NCI-H226 (cell line): ENCODE results near the gene ZBTB16.

Experiments used
- DNase-seq: peaks from one replicate; pipeline ENCODE4 v3.0.0-alpha.2; 2015

Gene ZBTB16

DNA sequence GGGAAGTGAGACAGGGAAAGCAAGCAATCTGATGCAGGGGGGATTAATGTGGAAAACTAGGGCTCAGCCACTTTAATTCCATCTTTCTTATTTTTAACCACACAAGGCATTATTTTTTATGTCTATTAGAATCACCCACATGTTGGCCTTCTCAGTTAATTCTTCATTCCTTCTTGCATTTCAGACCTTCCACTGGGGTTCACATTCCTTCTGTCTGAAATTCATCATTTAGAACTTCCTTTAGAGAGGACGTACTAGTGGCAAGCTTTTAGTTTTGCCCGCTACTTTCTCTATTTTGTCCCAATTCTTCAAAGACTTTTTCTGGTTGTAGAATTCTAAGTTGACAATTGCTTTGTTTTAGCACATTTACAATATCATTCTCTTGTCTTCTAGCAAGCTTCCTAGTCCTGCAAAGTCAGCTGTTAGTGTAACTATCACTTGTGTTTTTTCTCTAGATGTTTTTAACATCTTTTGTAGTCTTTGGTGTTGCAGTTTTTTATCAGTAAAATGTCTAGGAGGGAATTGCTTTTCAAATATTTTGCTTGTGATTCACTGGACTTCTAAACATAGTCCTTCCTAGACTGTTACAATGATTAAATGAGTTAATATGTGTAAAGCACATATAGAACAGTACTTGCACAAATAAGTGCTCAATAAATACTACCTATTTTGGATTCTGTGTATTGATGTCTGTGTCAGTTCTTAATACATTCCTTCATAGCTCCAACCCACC lies 231.2 kb downstream of the ZBTB16 start:
- peak; percentile 56 for DNase-seq

GRCh38 chr11:114291381-114291780 lies 231.9 kb downstream of the ZBTB16 start:
- no peak for DNase-seq

- peak; percentile 81 for DNase-seq
These were observed 232.6 kb downstream of the ZBTB16 start for GRCh38 chr11:114291842-114292680.

- DNase-seq = peak; percentile 46
These were observed 233.7 kb downstream of the ZBTB16 start for GRCh38 chr11:114293201-114293711.

DNA sequence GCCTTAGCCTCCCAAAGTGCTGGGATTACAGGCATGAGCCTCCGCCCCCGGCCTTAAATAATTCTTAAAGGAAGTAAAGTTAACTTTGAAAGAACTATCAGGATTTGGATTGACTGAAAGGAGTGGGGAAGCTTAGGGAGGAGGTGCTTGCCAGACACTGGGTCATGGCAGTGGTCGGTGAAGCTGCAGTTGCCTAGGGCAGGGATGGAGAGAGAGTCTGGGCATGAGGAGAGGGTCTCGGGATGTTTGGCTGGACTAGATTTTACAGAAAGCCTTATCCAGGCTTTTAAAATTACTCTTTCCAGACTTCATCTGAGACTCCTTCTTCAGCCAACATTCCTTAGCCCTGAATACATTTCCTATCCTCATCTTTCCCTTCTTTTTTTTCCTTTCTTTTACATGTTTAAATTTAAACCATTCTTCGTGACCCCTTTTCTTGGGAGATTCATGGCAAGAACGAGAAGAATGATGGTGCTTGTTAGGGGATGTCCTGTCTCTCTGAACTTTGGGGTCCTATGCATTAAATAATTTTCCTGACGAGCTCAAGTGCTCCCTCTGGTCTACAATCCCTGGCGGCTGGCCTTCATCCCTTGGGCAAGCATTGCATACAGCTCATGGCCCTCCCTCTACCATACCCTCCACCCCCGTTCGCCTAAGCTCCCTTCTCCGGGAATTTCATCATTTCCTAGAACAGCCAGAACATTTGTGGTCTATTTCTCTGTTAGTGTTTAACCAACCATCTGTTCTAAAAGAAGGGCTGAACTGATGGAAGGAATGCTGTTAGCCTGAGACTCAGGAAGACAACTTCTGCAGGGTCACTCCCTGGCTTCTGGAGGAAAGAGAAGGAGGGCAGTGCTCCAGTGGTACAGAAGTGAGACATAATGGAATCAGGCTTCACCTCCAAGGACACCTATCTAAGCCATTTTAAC lies 236.4 kb downstream of the ZBTB16 start, which contains the start of gene NNMT:
Gene NNMT, plus strand, starts transcription at position 724 of the 929 bp plus-strand sequence. Its CDS starts 158 bp downstream, at position 882.
- DNase-seq = peak; percentile 96

DNA sequence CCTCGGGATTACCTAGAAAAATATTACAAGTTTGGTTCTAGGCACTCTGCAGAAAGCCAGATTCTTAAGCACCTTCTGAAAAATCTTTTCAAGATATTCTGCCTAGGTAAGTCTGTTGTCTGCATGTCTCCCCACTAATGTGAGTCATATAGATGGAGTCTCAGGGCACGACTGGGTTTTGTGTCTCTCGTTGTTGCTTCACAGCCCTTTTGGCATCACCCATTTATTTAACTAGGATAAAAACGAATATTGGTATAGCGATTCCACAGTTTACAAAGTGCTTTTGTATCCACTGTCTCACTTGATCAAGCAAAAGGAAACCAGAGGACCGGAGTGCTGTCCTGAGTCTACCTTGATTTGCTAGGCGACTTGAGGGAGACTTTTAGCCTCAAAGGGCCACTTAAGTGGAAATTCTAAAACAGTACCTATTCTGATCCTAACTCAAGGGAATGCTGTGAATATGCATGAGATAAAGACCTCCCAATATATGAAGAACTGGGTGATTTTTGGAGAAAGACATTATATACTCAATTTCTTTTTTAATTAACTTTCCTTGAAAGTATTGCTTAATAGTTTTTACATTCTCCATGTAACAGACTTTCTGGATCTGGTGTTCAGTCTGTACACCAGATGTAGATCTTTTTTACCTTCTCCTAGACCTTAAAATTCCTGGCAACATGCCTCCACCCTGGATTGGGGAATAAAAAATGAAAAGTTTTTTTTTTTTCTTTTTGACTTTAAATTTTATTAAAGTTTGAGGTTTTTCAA lies 237.3 kb downstream of the ZBTB16 start:
- no peak for DNase-seq

- DNase-seq = no peak
These were observed 238.5 kb downstream of the ZBTB16 start for GRCh38 chr11:114297806-114298709.

GRCh38 chr11:114298710-114299109 lies 239.2 kb downstream of the ZBTB16 start:
- no peak for DNase-seq
